OCI-LY7 (cell line): ENCODE results near the gene TMEM191C.
"Not testable (repeated sequence)": the region's sequence is repeated elsewhere in the genome, so short reads cannot be mapped to it uniquely, and the experiment has no call there.

Experiments
- EZH2phosphoT487 ChIP-seq: fragments of 200-600 bp; sonication (generic); IDR thresholded peaks from 2 replicates; pipeline ENCODE4 v1.6.1; 2018; ENCODE audit warnings: low read depth, borderline replicate concordance, mild to moderate bottlenecking, mixed run types, antibody characterized with exemption, low read length, moderate library complexity, mixed read lengths
- TF ChIP-seq, protein P1 (sequence below): fragments of 200-600 bp; sonication (generic); conservative IDR thresholded peaks from 2 replicates; pipeline ENCODE4 v1.5.1; 2014; ENCODE audit warnings: mild to moderate bottlenecking, antibody characterized with exemption, low read length, moderate library complexity, mixed read lengths

DNA sequence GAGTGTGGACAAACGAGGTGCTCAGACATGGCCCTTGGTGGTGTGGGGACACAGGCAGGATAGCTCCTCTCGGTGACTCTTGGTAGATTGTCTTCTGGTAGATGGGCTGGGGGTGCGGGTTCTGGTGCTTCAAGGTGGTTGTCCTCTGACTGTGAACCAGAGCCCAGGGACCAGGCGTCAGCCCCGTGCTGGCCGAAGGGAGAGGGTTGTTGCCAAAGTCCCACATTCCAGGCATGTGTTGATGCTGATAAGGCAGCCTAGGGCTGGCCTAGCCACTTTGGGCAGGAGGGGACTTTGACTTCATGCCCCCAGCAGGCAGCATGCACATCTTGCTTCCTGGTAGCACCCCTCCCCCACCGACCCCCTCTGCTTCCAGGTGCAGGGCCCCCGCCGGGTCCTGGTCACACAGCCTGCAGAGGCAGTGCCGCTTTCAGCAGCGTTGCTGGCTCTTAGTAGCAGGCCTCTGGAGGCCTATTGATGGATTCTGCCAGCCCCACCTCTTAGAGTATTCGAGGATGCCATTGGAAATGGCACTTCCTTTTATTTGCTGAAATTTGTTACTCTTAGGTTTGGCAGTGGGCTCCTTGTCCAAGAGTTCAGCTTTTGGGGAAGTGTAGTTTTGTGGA lies 43.0 kb upstream of the TMEM191C start:
- TF ChIP-seq, protein P1, sequence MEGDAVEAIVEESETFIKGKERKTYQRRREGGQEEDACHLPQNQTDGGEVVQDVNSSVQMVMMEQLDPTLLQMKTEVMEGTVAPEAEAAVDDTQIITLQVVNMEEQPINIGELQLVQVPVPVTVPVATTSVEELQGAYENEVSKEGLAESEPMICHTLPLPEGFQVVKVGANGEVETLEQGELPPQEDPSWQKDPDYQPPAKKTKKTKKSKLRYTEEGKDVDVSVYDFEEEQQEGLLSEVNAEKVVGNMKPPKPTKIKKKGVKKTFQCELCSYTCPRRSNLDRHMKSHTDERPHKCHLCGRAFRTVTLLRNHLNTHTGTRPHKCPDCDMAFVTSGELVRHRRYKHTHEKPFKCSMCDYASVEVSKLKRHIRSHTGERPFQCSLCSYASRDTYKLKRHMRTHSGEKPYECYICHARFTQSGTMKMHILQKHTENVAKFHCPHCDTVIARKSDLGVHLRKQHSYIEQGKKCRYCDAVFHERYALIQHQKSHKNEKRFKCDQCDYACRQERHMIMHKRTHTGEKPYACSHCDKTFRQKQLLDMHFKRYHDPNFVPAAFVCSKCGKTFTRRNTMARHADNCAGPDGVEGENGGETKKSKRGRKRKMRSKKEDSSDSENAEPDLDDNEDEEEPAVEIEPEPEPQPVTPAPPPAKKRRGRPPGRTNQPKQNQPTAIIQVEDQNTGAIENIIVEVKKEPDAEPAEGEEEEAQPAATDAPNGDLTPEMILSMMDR: not testable (repeated sequence)
- TF ChIP-seq EZH2phosphoT487: not testable (repeated sequence)
